Astrocyte (in vitro differentiated cells and primary cell): ENCODE measurements around the gene MELTF. TPM values are rescaled to one million over a fixed set of nuclear protein-coding genes. Genes with fewer than 3 reads are reported as not detected.

ENCODE experiments used
- DNase-seq: peaks from one replicate; pipeline ENCODE4 v3.0.0-alpha.2; 2010; ENCODE audit warnings: low read depth
- FAIRE-seq: peaks from 2 replicates; lab custom pipeline; 2011; peaks lifted over from hg19 to GRCh38; lab: Jason Lieb, UNC
- H2AFZ ChIP-seq: 2 replicates; pipeline ENCODE4 v1.6.0; 2012; ENCODE audit warnings: low read depth, low read length, inconsistent platforms
- H3K27ac ChIP-seq: 2 replicates; pipeline ENCODE4 v1.5.1; 2011; ENCODE audit warnings: low read depth, low read length, inconsistent platforms
- H3K27me3 ChIP-seq: 2 replicates; pipeline ENCODE4 v1.6.0; 2011; ENCODE audit warnings: low read length, inconsistent platforms; ENCODE audit not compliant: insufficient read depth
- H3K36me3 ChIP-seq: 2 replicates; pipeline ENCODE4 v1.5.1; 2011; ENCODE audit warnings: low read length, inconsistent platforms; ENCODE audit not compliant: insufficient read depth
- H3K4me1 ChIP-seq: 2 replicates; pipeline ENCODE4 v1.5.1; 2011; ENCODE audit warnings: low read length, inconsistent platforms; ENCODE audit not compliant: insufficient read depth
- H3K4me2 ChIP-seq: 2 replicates; pipeline ENCODE4 v1.6.0; 2012; ENCODE audit warnings: low read length, inconsistent platforms
- H3K4me3 ChIP-seq: 2 replicates; pipeline ENCODE4 v1.5.1; 2011; ENCODE audit warnings: low read depth, mild to moderate bottlenecking, low read length, inconsistent platforms; ENCODE audit not compliant: insufficient read depth
- H3K79me2 ChIP-seq: 2 replicates; pipeline ENCODE4 v1.6.0; 2012; ENCODE audit warnings: mild to moderate bottlenecking, low read length, inconsistent platforms; ENCODE audit not compliant: insufficient read depth
- H3K9ac ChIP-seq: 2 replicates; pipeline ENCODE4 v1.6.0; 2012; ENCODE audit warnings: mild to moderate bottlenecking, low read length, inconsistent platforms
- H3K9me3 ChIP-seq: 2 replicates; pipeline ENCODE4 v1.5.1; 2012; ENCODE audit warnings: low read depth, mild to moderate bottlenecking, low read length, inconsistent platforms; ENCODE audit not compliant: insufficient read depth
- H4K20me1 ChIP-seq: 2 replicates; pipeline ENCODE4 v1.6.0; 2012; ENCODE audit warnings: low read length, inconsistent platforms; ENCODE audit not compliant: insufficient read depth
- H3K27ac Mint-ChIP-seq: one replicate; pipeline ENCODE4 v1.8.0; 2021; ENCODE audit warnings: mild to moderate bottlenecking, mixed read lengths; ENCODE audit not compliant: unreplicated experiment
- H3K27me3 Mint-ChIP-seq: one replicate; pipeline ENCODE4 v1.8.0; 2021; ENCODE audit warnings: low read depth, mixed read lengths; ENCODE audit not compliant: unreplicated experiment
- H3K36me3 Mint-ChIP-seq: one replicate; pipeline ENCODE4 v1.8.0; 2021; ENCODE audit warnings: low read depth, mixed read lengths; ENCODE audit not compliant: unreplicated experiment
- H3K4me1 Mint-ChIP-seq: one replicate; pipeline ENCODE4 v1.8.0; 2021; ENCODE audit warnings: low read depth, mixed read lengths; ENCODE audit not compliant: unreplicated experiment
- H3K4me3 Mint-ChIP-seq: one replicate; pipeline ENCODE4 v1.8.0; 2021; ENCODE audit warnings: mild to moderate bottlenecking, moderate library complexity, mixed read lengths; ENCODE audit not compliant: unreplicated experiment
- H3K9me3 Mint-ChIP-seq: one replicate; pipeline ENCODE4 v1.8.0; 2021; ENCODE audit warnings: mild to moderate bottlenecking, mixed read lengths; ENCODE audit not compliant: unreplicated experiment
- CTCF ChIP-seq: IDR thresholded peaks from 2 replicates; pipeline ENCODE4 v1.5.1; 2011; ENCODE audit warnings: low read depth, mild to moderate bottlenecking, inconsistent platforms, low read length, moderate library complexity; ENCODE audit not compliant: insufficient read depth
- EZH2 ChIP-seq: IDR thresholded peaks from 2 replicates; pipeline ENCODE4 v1.6.1; 2012; ENCODE audit warnings: mild to moderate bottlenecking, low read length, inconsistent platforms; ENCODE audit not compliant: insufficient read depth
- total RNA-seq: library from RNA; stranded (reverse); gene quantifications from 2 replicates; pipeline ENCODE4 v1.2.1, GENCODE V29; 2021

MELTF gene
- total RNA-seq, 1 donor from 2014 or later = 24.0 TPM

GRCh38 chr3:197011780-197012539 is 17.7 kb downstream of the MELTF start:
- H3K4me1 ChIP-seq = no peaks in the 10 kb centered on the region
- Mint-ChIP-seq H3K36me3 (no peaks in the 10 kb centered on the region), H3K4me1 (no peaks in the 10 kb centered on the region), H3K4me3 (no peak overlapping the region), H3K27ac (no peak overlapping the region), H3K9me3 (peaks cover 2% of the 10 kb centered on the region), H3K27me3 (peaks cover 22% of the 10 kb centered on the region)
- H3K9me3 ChIP-seq = no peaks in the 10 kb centered on the region
- FAIRE-seq (no peak), DNase-seq (no peak)
- H3K27ac ChIP-seq = no peak overlapping the region
- no peak overlapping the region for H3K4me3 ChIP-seq
- no peak overlapping the region for H3K9ac ChIP-seq
- TF ChIP-seq CTCF (no peak), EZH2 (no peak)
- no peaks in the 10 kb centered on the region for H4K20me1 ChIP-seq
- no peaks in the 10 kb centered on the region for H3K79me2 ChIP-seq
- H3K36me3 ChIP-seq = no peaks in the 10 kb centered on the region
- no peak overlapping the region for H3K4me2 ChIP-seq
- no peak overlapping the region for H2AFZ ChIP-seq
- H3K27me3 ChIP-seq = no peaks in the 10 kb centered on the region

- FAIRE-seq = no peak
- no peak overlapping the region for H3K27ac ChIP-seq
- no peak overlapping the region for H3K27ac Mint-ChIP-seq
- peaks cover 26% of the 10 kb centered on the region for H3K27me3 Mint-ChIP-seq
- no peak overlapping the region for H3K9ac ChIP-seq
- H3K9me3 ChIP-seq = no peaks in the 10 kb centered on the region
- no peak overlapping the region for H2AFZ ChIP-seq
- no peaks in the 10 kb centered on the region for H3K79me2 ChIP-seq
- no peaks in the 10 kb centered on the region for H3K4me1 ChIP-seq
- H3K36me3 ChIP-seq = no peaks in the 10 kb centered on the region
- H4K20me1 ChIP-seq = no peaks in the 10 kb centered on the region
- peaks cover 2% of the 10 kb centered on the region for H3K9me3 Mint-ChIP-seq
- no peaks in the 10 kb centered on the region for H3K27me3 ChIP-seq
- TF ChIP-seq CTCF (no peak), EZH2 (no peak)
- H3K4me3 Mint-ChIP-seq = no peak overlapping the region
- no peaks in the 10 kb centered on the region for H3K4me1 Mint-ChIP-seq
- H3K36me3 Mint-ChIP-seq = no peaks in the 10 kb centered on the region
- no peak for DNase-seq
- no peak overlapping the region for H3K4me2 ChIP-seq
- no peak overlapping the region for H3K4me3 ChIP-seq
These were observed 18.9 kb downstream of the MELTF start for GRCh38 chr3:197010556-197011351.
